Measurements from ENCODE around the gene PRMT7.

DNA sequence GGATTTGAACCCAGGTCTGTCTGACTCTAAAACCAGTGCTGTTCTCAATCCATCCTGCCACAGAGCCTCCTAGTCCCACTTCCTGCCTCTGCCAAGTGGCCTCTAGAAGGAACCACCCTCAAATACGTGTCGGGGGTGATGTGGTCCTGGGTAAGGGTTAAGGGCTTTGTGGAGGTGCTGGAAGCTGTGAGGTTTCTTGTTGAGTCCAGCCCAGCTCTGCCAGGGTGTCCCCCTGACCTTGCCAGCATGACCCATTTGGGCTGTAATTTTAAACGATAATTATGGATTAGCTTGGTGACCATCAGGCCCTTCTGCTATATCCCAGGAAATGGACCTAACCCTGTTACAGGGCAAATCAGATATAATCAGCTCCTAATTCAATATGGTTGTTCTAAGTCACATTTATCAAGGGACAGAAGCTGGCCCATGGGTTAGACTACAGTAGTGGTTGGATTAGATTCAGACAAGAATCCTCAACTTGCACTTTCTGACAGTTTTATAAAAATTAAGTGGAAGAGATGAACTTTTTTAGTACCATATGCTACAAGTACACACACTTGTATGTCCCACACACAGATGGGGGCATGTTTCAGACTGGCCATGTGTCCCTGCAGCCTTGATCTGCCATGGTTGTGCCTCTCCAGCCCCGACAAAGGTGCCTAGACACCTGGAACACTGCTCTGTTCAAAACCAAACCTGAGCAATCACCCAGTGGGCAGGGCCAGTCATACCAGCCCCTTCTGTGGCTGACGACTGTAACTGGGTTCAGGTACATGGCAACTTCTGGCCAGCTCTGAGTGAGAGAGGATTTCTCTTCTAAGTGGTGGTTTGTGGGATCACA, 89.5 kb downstream of the PRMT7 start:
- TF ChIP-seq CTCF (conservative IDR thresholded peaks at IDR 0.05; ENCODE audit: low read length) (no peak), EZH2phosphoT487 (IDR thresholded peaks at IDR 0.05; ENCODE audit: borderline replicate concordance, low read depth, low read length) (no peak)

Data from OCI-LY7 (cell line).